Measurements from ENCODE around the gene NFX1.

The NFX1 gene

DNA sequence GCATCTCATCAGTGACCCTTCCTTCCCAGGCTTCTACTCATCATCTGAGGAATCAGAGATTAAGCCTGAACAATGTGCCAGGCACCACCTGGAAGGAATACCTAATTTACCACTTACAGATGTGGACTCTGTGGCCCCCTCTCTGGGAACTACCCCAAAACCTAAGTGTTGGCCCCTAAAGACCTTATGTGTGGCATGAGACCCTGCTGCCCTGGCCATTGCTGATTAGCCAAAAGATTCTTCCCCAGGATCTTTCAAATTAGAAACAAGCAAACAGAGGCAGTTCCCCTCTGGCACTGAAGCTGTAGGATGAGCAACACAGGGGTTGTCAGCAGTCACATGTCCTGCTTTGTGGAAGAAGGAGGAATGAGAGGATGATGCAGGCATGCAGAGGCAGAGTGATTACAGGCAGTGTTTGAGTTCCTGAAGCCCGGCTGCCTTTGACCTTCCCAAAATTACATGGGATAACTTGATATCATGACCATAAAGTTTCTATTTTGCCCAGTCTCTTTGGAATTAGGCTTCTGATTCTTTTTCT is 39.8 kb upstream of the NFX1 start:
- no peak for TF ChIP-seq ARNTL (CRISPR knock-in tag; IDR thresholded peaks at IDR 0.05; ENCODE audit: borderline replicate concordance, low read depth)
- TF ChIP-seq ZFP30 (CRISPR knock-in tag; IDR thresholded peaks at IDR 0.05): no peak
- no peak for TF ChIP-seq PPARA (CRISPR knock-in tag; IDR thresholded peaks at IDR 0.05; ENCODE audit: borderline replicate concordance)
- TF ChIP-seq BACH2 (CRISPR knock-in tag; IDR thresholded peaks at IDR 0.05; ENCODE audit: borderline replicate concordance): no peak
- TF ChIP-seq, protein P1, sequence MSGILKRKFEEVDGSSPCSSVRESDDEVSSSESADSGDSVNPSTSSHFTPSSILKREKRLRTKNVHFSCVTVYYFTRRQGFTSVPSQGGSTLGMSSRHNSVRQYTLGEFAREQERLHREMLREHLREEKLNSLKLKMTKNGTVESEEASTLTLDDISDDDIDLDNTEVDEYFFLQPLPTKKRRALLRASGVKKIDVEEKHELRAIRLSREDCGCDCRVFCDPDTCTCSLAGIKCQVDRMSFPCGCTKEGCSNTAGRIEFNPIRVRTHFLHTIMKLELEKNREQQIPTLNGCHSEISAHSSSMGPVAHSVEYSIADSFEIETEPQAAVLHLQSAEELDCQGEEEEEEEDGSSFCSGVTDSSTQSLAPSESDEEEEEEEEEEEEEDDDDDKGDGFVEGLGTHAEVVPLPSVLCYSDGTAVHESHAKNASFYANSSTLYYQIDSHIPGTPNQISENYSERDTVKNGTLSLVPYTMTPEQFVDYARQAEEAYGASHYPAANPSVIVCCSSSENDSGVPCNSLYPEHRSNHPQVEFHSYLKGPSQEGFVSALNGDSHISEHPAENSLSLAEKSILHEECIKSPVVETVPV (CRISPR knock-in tag; IDR thresholded peaks at IDR 0.05): no peak
- TF ChIP-seq SNAI2 (CRISPR knock-in tag; IDR thresholded peaks at IDR 0.05): no peak
- no peak for TF ChIP-seq TCF4 (CRISPR knock-in tag; IDR thresholded peaks at IDR 0.05; ENCODE audit: borderline replicate concordance)
- no peak for TF ChIP-seq TSHZ2 (CRISPR knock-in tag; IDR thresholded peaks at IDR 0.05)
- no peak for TF ChIP-seq OSR1 (CRISPR knock-in tag; IDR thresholded peaks at IDR 0.05)
- TF ChIP-seq ZNF565 (CRISPR knock-in tag; conservative IDR thresholded peaks at IDR 0.05; ENCODE audit: low read depth): no peak
- ATAC-seq: no peak; the same call in 1 of the 3 replicates

DNA sequence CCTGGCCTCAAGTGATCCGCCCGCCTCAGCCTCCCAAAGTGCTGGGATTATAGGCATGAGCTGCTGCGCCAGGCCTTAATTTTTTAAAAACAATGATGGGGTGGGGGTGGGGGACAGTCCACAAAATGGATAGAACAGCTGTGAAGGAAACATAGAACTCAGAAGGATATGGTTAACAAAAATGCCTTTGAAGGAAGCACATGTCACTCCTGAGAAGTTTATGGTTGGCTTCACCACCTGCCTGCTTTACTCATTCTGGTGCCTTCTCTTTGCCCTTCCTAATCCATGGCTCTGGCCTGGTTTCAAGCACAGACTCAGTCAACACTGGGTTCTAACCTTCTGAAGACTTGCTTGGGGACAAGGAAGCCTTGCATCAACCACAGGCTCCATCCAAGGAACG is 36.1 kb upstream of the NFX1 start:
- ATAC-seq: no peak
- TF ChIP-seq GLIS3 (CRISPR knock-in tag; IDR thresholded peaks at IDR 0.05): no peak
- no peak for TF ChIP-seq PPARA (CRISPR knock-in tag; IDR thresholded peaks at IDR 0.05; ENCODE audit: borderline replicate concordance)
- no peak for TF ChIP-seq TSHZ2 (CRISPR knock-in tag; IDR thresholded peaks at IDR 0.05)

DNA sequence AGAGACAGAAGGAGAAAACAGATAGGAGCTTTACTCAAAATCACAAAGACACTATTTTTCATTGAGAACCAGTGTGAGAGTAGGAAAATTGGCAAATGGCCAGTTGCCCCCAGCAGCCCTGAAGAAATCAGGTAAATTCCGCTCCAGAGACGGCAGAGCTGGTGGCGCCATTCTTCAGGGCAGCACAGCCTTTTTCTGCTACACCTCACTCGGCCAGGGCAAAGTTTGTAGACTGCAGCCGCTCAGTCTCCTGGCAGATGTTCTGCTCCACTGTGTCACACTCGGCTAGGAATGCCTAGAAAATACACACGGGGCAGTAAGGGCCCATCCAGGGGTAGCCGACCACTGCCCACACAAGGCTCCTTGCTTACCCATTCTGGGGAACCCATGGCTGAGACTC is 35.3 kb upstream of the NFX1 start:
- no peak for ATAC-seq
- TF ChIP-seq ZNF8 (CRISPR knock-in tag; IDR thresholded peaks at IDR 0.05) (no peak), GLIS3 (CRISPR knock-in tag; IDR thresholded peaks at IDR 0.05) (no peak), ARNTL (CRISPR knock-in tag; IDR thresholded peaks at IDR 0.05; ENCODE audit: borderline replicate concordance, low read depth) (no peak), BACH2 (CRISPR knock-in tag; IDR thresholded peaks at IDR 0.05; ENCODE audit: borderline replicate concordance) (no peak), TSHZ2 (CRISPR knock-in tag; IDR thresholded peaks at IDR 0.05) (no peak), SNAI2 (CRISPR knock-in tag; IDR thresholded peaks at IDR 0.05) (no peak), PATZ1 (CRISPR knock-in tag; IDR thresholded peaks at IDR 0.05; ENCODE audit: borderline replicate concordance) (no peak), ZNF565 (CRISPR knock-in tag; conservative IDR thresholded peaks at IDR 0.05; ENCODE audit: low read depth) (no peak), CSDC2 (CRISPR knock-in tag; IDR thresholded peaks at IDR 0.05) (no peak), ZC3H10 (CRISPR knock-in tag; IDR thresholded peaks at IDR 0.05) (no peak), ZFP30 (CRISPR knock-in tag; IDR thresholded peaks at IDR 0.05) (no peak), RARB (CRISPR knock-in tag; IDR thresholded peaks at IDR 0.05) (no peak), OSR1 (CRISPR knock-in tag; IDR thresholded peaks at IDR 0.05) (no peak), ZFP3 (CRISPR knock-in tag; IDR thresholded peaks at IDR 0.05) (no peak), PPARA (CRISPR knock-in tag; IDR thresholded peaks at IDR 0.05; ENCODE audit: borderline replicate concordance) (no peak), ZNF70 (CRISPR knock-in tag; IDR thresholded peaks at IDR 0.05) (no peak)
- TF ChIP-seq, protein P2, sequence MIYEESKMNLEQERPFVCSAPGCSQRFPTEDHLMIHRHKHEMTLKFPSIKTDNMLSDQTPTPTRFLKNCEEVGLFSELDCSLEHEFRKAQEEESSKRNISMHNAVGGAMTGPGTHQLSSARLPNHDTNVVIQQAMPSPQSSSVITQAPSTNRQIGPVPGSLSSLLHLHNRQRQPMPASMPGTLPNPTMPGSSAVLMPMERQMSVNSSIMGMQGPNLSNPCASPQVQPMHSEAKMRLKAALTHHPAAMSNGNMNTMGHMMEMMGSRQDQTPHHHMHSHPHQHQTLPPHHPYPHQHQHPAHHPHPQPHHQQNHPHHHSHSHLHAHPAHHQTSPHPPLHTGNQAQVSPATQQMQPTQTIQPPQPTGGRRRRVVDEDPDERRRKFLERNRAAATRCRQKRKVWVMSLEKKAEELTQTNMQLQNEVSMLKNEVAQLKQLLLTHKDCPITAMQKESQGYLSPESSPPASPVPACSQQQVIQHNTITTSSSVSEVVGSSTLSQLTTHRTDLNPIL (CRISPR knock-in tag; IDR thresholded peaks at IDR 0.05; ENCODE audit: low read depth): no peak

Measured in SK-N-SH treated with all-trans-retinoic acid at 6 μM for 48 hours (cell line).